GM19023 (cell line): Measurements from ENCODE around the gene TSPO.
"Not testable (repeated sequence)": the region's sequence is repeated elsewhere in the genome, so short reads cannot be mapped to it uniquely, and the experiment has no call there.

Experiments used
- ATAC-seq: cut with Tn5 transposase; IDR thresholded peaks from one replicate; pipeline ENCODE4 v1.9.1; 2021; ENCODE audit warnings: mild to moderate bottlenecking, moderate library complexity; ENCODE audit not compliant: unreplicated experiment

TSPO gene

GRCh38 chr22:43129426-43130425 lies 21.6 kb upstream of the TSPO start:
- no peak for ATAC-seq

GRCh38 chr22:43131773-43132501 lies 19.4 kb upstream of the TSPO start:
- ATAC-seq = no peak

- ATAC-seq = no peak
These were observed 18.0 kb upstream of the TSPO start for GRCh38 chr22:43133401-43133800.

GRCh38 chr22:43134553-43134952 lies 16.8 kb upstream of the TSPO start:
- ATAC-seq = no peak

- no peak for ATAC-seq
These were observed 15.8 kb upstream of the TSPO start for GRCh38 chr22:43135565-43135964.

- no peak for ATAC-seq
These were observed 15.1 kb upstream of the TSPO start for GRCh38 chr22:43136255-43136654.

GRCh38 chr22:43136801-43137200 lies 14.6 kb upstream of the TSPO start:
- no peak for ATAC-seq

GRCh38 chr22:43142880-43143562 lies 8.3 kb upstream of the TSPO start, which contains the start of gene MCAT:
MCAT (minus strand) TSS chr22:43143398; CDS start chr22:43143348, 50 bp downstream.
- ATAC-seq = peak; percentile 74

GRCh38 chr22:43144949-43145348 lies 6.4 kb upstream of the TSPO start:
- ATAC-seq = no peak

GRCh38 chr22:43145371-43145770 lies 6.0 kb upstream of the TSPO start:
- ATAC-seq = not testable (repeated sequence)

GRCh38 chr22:43146332-43146731 lies 5.0 kb upstream of the TSPO start:
- ATAC-seq = not testable (repeated sequence)

- no peak for ATAC-seq
These were observed 3.5 kb upstream of the TSPO start for GRCh38 chr22:43147821-43148220.

GRCh38 chr22:43148581-43148980 lies 2.8 kb upstream of the TSPO start:
- ATAC-seq = no peak

GRCh38 chr22:43150731-43151206 lies 590 bp upstream of the TSPO start:
- ATAC-seq = no peak

GRCh38 chr22:43152003-43152356 lies 621 bp downstream of the TSPO start:
- ATAC-seq = no peak

- no peak for ATAC-seq
These were observed 1.2 kb downstream of the TSPO start for GRCh38 chr22:43152357-43153071.

GRCh38 chr22:43153899-43154298 lies 2.5 kb downstream of the TSPO start:
- ATAC-seq = no peak

- no peak for ATAC-seq
These were observed 3.7 kb downstream of the TSPO start for GRCh38 chr22:43154887-43155536.

- ATAC-seq = no peak
These were observed 4.4 kb downstream of the TSPO start for GRCh38 chr22:43155789-43156188.

- ATAC-seq = no peak
These were observed 5.1 kb downstream of the TSPO start for GRCh38 chr22:43156413-43156812.
